Measurements from ENCODE around the gene ODR4. TPM values are rescaled to one million over a fixed set of nuclear protein-coding genes. Genes with fewer than 3 reads are reported as not detected.
"Not testable (repeated sequence)": the region's sequence is repeated elsewhere in the genome, so short reads cannot be mapped to it uniquely, and the experiment has no call there.

Gene ODR4
- total RNA-seq = 25.8 TPM

DNA sequence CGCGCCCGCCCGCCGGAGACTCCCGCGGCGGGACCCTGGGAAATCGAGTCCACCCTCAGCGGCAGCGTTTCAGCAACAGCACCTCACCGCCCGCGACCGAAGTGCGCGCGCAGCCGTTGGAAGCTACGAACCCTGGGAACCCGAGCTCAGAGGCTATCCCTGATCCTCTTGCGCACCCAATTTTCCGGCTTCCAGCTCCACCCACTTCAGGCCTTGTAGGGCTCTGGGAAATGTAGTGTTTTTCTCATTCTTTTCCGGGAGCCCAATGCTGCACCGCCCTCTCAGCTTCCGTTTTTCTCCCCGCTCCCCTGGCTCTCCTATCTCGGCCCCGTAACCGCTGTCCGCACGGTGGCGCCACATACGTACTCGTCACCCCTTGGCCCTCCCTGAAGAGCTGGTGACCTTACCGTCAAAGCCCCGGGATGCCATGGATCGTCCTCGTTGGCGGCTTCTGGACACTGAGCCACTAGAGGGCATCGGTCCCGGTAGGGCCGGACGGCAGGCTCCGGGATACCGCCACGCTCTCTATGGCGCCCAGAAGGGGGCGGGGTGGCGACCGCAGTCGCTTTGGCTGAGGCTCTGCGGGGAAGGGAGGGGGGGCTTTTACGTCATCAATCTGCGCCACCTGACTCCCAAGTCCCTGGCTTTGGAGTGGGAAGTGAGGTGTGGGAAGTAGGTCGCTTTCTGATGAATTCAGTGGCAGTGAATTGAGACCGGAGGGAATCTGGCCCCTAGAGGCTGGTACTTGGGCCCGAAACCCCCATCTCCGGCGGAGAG lies at the start of gene ODR4, which contains the start of gene TPR:
Gene ODR4, plus strand, starts transcription at position 687 of the 777 bp plus-strand sequence. CDS start 3,948 bp downstream, outside the sequence.
Gene TPR, minus strand, starts transcription at position 102 of the 777 bp plus-strand sequence. CDS start 225 bp downstream, outside the sequence.
- intact Hi-C loops (cut with DNase I) = no loop called here
- peak; percentile 98 for DNase-seq (ENCODE audit: low spot score)
- ATAC-seq = peak; percentile 97

DNA sequence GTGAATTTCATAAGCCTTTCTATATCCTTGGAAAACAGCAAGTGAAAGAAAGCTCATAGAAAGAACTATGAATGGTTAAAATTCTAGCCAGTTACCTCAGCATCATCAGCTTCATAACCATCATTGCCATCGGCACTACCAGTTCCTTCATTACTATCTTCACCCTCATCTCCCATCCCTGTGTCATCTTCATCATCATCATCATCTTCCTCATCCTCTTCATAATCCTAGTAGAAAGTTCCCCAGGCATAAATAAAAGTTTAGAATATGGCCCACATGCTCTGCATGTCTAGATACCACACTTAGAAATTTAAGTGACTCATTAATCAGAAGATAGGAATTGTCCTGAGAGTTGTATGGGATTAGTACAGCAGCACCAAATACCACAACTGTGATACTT lies 49.6 kb upstream of the ODR4 start:
- intact Hi-C loops (cut with DNase I) = no loop called here
- no peak for DNase-seq (ENCODE audit: low spot score)
- no peak for ATAC-seq

DNA sequence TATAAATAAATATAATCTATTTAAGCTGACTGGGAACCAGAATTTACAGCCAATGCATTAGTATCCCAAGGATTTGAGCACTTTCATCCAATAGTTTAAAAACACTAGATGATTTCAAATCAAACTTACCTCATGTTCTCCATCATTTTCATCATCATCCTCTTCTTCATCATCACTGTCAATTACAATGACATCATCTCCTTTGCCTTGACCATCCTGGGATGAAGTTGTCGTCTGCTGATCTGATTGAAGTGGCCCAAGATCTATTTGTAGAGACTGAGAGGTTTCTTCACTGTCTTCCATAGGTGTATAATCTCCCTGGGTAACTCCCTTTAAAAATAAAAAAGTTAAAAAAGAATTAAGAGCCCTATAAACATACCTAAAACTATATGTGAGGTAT lies 48.3 kb upstream of the ODR4 start:
- no peak for DNase-seq (ENCODE audit: low spot score)
- intact Hi-C loops (cut with DNase I) = no loop called here
- ATAC-seq = no peak

DNA sequence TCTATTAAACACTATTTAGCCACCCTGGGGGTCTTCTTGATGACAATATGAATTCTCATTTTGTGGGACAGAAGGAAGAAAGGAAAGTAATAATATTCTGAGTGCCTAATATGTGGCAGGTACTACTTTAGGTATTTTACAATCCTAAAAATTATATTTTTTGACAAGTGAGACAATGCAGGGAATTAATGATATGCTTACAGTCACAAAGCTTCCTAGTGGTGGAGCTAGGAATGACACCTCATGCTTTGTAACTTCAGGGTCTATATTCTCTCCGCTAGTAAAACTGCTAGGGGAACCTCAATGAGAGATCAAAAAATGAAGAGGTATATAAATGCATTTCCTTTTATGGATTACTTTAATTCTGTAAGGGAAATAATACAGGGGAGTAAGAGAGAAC lies 44.9 kb upstream of the ODR4 start:
- no peak for DNase-seq (ENCODE audit: low spot score)
- ATAC-seq = no peak
- intact Hi-C loops (cut with DNase I) = no loop called here

DNA sequence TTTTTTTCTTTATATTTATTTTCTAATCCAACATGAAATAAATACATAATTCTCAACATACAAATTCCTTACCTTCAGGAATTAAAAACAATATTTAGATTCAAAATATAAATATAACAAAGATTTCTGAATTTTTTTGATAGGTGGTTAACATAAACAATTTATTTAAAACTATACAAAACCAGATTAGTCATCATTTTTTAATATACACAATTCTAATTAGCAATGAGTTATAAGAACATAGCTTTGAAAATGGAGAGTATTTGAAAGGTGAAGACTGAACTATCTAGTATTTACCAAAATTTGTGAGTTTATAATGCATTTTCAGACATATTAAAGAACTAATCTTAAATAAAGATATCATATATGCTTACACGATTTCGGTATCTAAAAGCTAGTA lies 38.1 kb upstream of the ODR4 start:
- intact Hi-C loops (cut with DNase I) = no loop called here
- DNase-seq (ENCODE audit: low spot score) (no peak), ATAC-seq (no peak)

DNA sequence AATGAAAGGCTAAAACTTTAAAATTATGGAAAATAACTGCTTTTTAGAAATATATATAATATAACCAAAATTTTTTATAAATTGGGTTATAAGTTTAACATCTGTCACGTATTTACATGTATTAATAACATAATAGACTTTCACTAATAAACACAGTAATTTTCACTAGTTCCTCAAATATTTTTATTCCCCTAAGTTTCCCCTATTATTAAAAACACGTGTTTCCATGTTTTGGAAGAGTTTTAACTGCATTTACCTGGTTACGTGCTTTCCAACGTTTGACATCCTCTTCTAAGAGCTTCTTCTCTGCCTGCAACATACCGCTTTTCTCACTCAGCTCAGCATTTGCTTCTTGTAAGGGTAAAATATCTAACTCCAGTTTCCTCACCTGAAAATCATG lies 34.9 kb upstream of the ODR4 start:
- intact Hi-C loops (cut with DNase I) = no loop called here
- ATAC-seq (no peak), DNase-seq (ENCODE audit: low spot score) (no peak)

DNA sequence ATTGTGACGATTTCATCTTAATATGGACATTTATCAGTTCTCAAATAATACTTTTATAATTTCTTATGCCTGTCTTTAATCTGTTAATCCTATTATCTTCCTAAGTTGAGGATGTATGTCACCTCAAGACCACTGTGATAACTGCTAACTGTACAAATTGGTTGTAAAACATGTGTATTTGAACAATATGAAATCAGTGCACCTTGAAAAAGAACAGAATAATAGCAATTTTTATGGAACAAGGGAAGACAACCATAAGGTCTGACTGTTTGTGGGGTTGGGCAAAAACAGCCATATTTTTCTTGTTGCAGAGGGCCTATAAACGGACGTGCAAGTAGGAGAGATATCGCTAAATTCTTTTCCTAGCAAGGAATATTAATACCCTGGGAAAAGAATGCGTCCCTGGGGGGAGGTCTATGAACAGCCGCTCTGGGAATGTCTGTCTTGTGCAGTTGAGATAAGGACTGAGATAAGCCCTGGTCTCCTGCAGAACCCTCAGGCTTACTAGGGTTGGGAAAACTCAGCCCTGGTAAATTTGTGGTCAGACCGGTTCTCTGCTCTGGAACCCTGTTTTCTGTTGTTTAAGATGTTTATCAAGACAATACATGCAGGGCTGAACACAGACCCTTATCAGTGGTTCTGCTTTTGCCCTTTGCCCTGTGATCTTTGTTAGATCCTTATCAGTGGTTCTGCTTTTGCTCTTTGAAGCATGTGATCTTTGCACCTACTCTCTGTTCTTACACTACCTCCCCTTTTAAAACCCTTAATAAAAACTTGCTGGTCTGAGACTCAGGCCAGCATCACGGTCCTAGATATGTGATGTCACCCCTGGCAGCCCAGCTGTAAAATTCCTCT lies 27.6 kb upstream of the ODR4 start:
- ATAC-seq; DNase-seq (ENCODE audit: low spot score); intact Hi-C loops (cut with DNase I): not testable (repeated sequence)

DNA sequence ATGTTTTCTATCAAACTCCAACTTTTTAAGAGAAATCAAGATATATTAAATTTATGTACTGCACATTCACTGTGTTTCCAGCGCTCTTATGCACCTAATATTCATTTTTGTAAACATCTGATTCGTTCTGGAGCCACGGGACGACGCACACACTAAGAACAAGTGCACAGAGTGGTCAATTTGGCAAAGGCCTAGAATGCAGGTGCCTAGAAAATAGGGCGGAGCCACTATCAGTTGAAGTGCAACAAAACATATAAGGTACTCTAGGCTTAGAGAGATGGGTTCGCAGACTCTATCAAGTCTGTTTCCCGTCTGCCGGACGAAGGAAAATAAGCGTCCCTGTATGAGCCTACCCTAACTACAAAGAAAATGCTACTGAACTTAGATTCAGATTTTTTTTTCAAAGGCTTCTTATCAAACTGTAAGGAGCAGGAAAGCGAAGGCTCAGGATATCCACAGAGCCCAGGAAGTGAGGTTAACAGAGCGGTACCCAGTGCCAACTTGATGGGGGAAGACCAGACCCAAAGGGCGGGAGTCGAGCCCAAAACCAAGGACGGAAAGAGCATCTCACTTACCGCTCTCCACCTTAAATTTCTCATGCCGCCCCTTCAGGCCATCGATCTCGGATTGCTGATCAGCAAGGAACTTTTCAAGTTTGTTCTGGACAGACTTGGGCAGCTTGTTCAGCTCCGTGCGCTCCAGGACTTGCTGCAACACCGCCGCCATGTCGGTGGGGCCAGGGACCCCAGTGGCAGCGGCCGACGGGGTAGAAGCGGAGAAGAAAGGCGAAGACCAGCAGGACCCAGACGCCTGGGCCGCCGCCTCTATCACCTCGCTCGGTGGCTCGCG lies 1.1 kb upstream of the ODR4 start:
- intact Hi-C loops (cut with DNase I) = no loop called here
- no peak for DNase-seq (ENCODE audit: low spot score)
- ATAC-seq = no peak

DNA sequence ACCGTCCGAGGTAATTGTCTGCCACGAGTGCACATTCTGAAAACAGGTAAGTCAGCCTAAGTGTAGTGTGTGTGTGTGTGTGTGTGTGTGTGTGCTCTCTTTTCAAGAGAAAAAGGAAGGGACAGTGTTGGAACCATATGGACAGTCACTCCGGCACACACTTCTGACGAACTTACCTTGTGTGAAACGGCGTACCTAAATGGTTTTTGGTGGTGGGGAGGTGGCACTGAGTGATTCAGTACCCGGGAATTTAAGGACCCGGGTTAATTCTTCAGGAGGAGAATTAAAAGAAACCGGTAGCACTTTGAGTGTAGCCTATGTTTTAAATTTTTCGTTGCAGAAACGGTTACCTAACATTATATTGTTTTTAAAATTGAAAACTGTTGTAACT lies 286 bp downstream of the ODR4 start:
- intact Hi-C loops (cut with DNase I) = no loop called here
- no peak for ATAC-seq
- no peak for DNase-seq (ENCODE audit: low spot score)

DNA sequence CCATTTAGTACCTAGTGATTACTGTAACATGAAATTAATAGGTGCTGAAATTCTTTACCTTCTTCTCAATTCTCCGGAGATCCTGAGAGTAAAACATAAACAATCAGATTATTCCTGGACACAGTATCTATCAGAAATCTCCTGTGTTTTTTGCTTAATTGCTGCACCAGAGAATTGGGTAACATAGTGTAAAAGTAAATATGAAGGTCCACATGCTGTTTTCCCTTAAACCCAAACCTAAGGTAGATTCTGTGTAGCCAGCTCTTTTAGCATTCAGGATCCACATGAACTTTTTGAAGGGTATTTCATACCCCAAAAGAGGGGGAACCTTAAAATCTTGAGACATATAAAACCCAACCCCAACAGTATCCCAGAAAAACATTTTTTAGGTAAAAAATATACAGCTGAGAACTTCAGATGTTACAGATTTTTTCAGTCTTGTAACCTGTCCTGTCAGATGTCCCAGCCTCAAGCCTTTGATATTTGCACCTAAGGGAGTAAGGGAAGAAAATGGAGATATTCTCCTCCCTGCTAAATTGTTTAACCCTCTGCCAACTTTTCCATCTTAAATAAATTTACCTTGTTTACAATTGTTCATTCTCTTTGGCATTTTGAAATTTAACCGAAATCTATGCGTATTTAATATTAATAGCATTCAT lies 11.2 kb downstream of the ODR4 start:
- ATAC-seq (no peak), DNase-seq (ENCODE audit: low spot score) (no peak)
- intact Hi-C loops (cut with DNase I) = no loop called here

DNA sequence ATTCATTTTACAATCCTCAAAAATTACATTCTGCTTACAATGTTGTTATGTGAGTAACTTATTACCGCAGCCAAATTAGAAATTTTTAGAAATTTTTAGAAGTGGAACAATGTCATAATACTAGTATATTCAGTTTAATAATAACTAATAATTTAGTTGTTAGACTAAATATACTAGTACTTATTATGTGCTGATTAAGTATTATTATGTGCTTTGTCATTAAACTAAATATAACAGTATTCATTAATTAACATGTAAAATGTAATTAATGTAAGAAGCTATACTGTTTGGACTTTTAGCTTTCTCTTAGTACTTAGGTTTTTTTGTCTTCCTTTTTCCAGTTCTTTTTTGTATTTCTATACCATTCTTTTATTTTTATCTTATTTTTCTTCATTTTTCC lies 15.3 kb downstream of the ODR4 start:
- DNase-seq (ENCODE audit: low spot score) = no peak
- intact Hi-C loops (cut with DNase I) = no loop called here
- ATAC-seq = no peak

DNA sequence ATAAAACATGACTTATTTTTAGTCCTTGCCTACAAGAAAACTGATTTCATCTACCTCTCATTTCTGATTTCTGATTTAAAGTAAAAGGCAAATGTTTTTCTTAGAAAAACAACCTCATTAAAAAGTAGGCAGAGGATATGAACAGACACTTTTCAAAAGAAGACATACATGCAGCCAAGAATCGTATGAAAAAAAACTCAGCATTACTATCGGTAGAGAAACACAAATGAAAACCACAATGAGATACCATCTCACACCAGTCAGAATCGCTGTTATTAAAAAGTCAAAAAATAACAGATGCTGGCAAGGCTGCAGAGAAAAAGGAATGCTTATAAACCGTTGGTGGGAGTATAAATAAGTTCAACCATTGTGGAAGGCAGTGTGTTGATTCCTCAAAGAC lies 16.2 kb downstream of the ODR4 start:
- intact Hi-C loops (cut with DNase I) = no loop called here
- no peak for ATAC-seq
- DNase-seq (ENCODE audit: low spot score) = no peak

DNA sequence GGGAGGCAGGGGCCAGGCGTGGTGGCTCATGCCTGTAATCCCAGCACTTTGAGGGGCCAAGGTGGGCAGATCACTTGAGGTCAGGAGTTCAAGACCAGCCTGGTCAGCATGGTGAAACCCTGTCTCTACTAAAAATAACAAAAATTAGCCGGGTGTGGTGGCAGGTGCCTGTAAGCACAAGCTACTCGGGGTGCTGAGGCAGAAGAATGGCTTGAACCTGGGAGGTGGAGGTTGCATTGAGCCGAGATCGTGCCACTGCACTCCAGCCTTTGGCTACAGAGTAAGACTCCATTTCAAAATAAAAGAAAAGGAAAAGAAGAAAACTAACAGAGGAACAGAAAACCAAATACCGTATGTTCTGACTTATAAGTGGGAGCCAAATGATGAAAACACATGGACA lies 17.1 kb downstream of the ODR4 start:
- ATAC-seq; intact Hi-C loops (cut with DNase I); DNase-seq (ENCODE audit: low spot score): not testable (repeated sequence)

DNA sequence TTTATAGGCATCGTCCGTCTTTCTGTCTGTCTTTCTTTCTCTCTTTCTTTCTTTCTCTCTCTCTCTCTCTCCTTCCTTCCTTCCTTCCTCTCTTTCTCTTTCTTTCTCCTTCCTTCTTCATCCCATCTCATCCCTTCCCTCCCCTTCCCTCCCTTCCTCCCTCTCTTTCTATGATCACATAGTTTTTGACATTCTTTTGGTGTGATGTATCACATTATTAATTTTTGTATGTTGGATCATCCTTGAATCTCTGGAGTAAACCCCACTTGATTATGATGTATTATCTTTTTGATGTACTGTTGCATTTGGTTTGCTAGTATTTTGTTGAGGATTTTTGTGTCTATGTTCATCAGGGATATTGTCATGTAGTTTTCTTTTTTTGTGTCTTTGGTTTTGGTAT lies 25.8 kb downstream of the ODR4 start:
- intact Hi-C loops (cut with DNase I); DNase-seq (ENCODE audit: low spot score): not testable (repeated sequence)

DNA sequence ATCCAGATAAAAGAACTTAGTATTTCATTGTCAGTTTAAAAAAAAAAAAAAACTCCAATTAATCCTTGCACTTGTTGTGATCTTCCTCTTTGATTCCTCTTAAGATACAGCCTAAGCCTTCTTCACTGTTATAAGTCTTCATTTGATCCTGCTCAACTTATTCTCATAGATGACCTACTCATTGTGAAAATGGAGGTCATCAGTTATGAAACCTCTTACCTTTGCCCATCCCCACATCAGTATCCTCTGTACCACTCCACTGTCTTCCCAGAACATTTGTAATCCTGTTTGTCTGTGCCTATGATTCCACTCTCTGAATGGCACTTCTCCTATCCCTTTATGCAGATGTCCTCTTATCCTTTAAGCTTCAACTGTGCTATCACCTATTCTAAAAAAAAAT lies 28.0 kb downstream of the ODR4 start:
- intact Hi-C loops (cut with DNase I) = no loop called here
- no peak for ATAC-seq
- DNase-seq (ENCODE audit: low spot score) = no peak

More for the DNA sequence above, 25.8 kb downstream of the ODR4 start:
- ATAC-seq = not testable (repeated sequence)

DNA sequence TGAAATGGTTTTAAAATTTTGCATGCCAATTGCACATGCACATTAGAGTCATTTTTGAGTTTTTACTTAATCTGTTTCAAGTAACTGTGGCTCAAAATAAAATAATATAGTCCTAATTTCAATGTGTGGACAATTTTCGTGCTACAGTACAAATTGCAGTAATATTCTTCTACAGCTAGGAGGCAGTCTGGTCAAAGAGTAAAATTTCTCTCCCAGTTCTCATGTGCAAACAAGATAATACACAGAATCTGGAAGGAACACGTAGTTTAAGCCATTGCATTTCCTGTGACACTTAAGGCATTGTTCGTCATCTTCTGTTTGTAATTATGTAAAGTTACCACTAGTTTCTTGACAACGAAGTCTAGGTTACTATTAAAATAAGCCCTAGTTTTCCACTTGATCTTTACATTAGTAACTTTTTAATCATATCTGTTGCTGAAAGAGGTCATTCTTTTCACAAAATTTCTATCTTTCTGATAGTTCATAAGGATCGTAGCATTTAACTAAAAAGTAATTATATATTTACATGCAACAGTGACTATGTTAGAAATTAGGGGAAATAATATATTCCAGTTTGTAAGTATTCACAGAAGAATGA lies 28.9 kb downstream of the ODR4 start:
- no peak for DNase-seq (ENCODE audit: low spot score)
- intact Hi-C loops (cut with DNase I) = no loop called here
- ATAC-seq = peak; percentile 75

DNA sequence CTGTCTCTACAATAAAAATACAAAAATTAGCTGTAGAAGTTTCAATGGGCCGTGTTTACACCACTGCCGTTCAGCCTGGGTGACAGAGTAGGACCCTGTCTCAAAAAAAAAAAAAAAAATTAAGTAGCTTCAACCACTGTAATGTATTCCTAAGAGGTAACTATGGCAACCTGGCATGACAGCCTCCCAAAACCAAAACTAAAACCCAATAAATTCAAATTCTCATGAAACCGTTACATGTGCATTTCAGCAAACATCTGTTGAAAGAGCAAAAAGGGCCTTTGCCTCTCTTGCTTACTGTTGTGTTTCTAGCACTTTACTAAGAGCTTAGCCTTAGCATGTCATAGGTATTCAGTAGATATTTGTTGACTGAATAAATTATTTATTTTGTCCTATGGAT lies 33.5 kb downstream of the ODR4 start:
- intact Hi-C loops (cut with DNase I) = no loop called here
- no peak for DNase-seq (ENCODE audit: low spot score)
- no peak for ATAC-seq

DNA sequence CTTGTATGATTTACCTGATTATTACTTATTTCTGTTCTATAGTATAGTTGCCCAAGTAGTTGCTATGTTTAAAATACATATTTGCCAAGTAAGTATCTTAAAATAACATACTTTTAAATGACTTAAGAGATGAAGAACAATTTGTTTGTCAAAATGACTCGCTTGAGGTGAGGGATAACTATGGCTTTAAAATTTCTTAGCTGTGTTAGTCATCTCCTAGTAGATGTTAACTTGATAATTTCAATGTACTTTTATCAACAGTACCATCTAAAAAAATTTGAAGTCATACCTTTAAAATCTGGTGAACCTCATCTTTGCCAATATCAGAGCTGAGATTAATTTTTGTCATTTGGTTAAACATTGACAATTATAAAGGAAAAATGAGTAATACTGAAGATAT lies 37.7 kb downstream of the ODR4 start:
- ATAC-seq (no peak), DNase-seq (ENCODE audit: low spot score) (no peak)
- intact Hi-C loops (cut with DNase I) = no loop called here
